BE2C (cell line): ENCODE results near the gene SCNN1B.

Experiments
- DNase-seq: peaks from one replicate; pipeline ENCODE4 v3.0.0-alpha.2; 2020
- H3K27me3 ChIP-seq: fragments of 250-450 bp; sonication (Bioruptor Pico); 2 replicates; pipeline ENCODE4 v1.5.1; 2020; ENCODE audit warnings: mild to moderate bottlenecking
- H3K36me3 ChIP-seq: fragments of 250-450 bp; sonication (Bioruptor Pico); 2 replicates; pipeline ENCODE4 v1.5.1; 2020; ENCODE audit warnings: mild to moderate bottlenecking
- H3K4me1 ChIP-seq: fragments of 250-450 bp; sonication (Bioruptor Pico); 2 replicates; pipeline ENCODE4 v1.5.1; 2020
- H3K4me3 ChIP-seq: 2 replicates; pipeline ENCODE4 v1.5.1; 2011; ENCODE audit warnings: low read depth, low read length
- H3K9me3 ChIP-seq: fragments of 250-450 bp; sonication (Bioruptor Pico); 2 replicates; pipeline ENCODE4 v1.5.1; 2020
- TF ChIP-seq, protein P1 (sequence below): IDR thresholded peaks from 2 replicates; pipeline ENCODE4 v1.5.1; 2012; ENCODE audit warnings: mild to moderate bottlenecking, low read depth, low read length

The SCNN1B gene

DNA sequence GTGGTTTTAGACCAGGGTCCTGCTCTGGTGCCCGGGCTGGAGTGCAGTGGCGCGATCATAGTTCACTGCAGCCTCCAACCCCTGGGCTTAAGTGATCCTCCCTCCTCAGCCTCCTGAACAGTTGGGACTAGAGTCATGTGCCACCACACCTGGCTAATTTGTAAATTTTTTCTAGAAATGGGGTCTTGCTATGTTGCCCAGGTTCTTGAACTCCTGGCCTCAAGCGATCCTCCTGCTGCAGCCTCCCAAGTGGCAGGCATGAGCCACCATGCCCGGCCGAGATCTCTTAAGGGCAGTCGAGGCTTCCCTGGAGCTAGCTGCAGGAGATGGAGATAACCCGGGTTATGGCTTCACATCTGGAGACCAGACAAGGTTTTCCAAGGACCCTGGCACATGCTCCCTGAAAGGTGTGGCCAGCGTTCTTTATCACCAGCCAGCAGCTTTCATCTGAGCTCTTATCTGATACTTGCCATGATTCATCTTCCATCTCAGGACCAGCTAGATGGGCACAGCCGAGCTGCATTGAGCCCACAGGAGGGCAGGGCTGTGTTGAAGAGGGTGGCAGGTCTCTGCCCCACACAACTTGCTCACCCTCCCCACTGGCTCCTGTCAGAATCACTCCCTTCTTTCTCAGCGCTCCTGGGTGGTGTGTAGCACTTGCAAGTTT is 28.6 kb downstream of the SCNN1B start:
- no peaks in the 10 kb centered on the region for H3K36me3 ChIP-seq
- DNase-seq, result no peak
- TF ChIP-seq, protein P1, sequence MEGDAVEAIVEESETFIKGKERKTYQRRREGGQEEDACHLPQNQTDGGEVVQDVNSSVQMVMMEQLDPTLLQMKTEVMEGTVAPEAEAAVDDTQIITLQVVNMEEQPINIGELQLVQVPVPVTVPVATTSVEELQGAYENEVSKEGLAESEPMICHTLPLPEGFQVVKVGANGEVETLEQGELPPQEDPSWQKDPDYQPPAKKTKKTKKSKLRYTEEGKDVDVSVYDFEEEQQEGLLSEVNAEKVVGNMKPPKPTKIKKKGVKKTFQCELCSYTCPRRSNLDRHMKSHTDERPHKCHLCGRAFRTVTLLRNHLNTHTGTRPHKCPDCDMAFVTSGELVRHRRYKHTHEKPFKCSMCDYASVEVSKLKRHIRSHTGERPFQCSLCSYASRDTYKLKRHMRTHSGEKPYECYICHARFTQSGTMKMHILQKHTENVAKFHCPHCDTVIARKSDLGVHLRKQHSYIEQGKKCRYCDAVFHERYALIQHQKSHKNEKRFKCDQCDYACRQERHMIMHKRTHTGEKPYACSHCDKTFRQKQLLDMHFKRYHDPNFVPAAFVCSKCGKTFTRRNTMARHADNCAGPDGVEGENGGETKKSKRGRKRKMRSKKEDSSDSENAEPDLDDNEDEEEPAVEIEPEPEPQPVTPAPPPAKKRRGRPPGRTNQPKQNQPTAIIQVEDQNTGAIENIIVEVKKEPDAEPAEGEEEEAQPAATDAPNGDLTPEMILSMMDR, result no peak
- no peak overlapping the region for H3K4me3 ChIP-seq
- no peaks in the 10 kb centered on the region; the same call in 1 of the 2 replicates for H3K27me3 ChIP-seq
- H3K4me1 ChIP-seq, result no peaks in the 10 kb centered on the region
- no peaks in the 10 kb centered on the region for H3K9me3 ChIP-seq

DNA sequence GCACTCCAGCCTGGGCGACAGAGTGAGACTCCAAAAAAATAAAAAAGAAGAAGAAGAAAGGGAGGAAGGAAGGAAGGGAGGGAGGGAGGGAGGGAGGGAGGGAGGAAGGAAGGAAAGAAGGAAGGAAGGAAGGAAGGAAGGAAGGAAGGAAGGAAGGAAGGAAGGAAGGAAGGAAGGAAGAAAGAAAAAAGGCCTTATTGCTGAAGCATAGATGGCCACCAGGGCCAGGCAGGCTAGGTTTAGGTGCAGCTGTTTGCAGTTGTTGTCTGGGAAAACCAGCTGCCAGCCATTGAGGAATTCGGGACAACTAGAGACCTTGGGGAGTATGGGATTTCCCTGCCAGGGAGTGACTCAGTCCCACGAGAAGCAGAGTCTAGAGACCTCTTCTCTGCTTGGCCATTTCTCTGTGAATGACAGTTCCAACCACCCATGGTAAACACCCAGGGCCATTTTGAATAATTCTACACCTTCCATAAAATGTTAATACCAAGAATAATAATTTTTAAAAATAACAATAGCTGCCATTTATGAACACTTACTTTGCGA is 31.0 kb downstream of the SCNN1B start:
- Histone ChIP-seq H3K4me3 (no peak overlapping the region), H3K36me3 (no peaks in the 10 kb centered on the region), H3K4me1 (no peaks in the 10 kb centered on the region), H3K9me3 (no peaks in the 10 kb centered on the region), H3K27me3 (peaks cover 3% of the 10 kb centered on the region; the same call in 1 of the 2 replicates)
- TF ChIP-seq, protein P1, result no peak
- no peak for DNase-seq

DNA sequence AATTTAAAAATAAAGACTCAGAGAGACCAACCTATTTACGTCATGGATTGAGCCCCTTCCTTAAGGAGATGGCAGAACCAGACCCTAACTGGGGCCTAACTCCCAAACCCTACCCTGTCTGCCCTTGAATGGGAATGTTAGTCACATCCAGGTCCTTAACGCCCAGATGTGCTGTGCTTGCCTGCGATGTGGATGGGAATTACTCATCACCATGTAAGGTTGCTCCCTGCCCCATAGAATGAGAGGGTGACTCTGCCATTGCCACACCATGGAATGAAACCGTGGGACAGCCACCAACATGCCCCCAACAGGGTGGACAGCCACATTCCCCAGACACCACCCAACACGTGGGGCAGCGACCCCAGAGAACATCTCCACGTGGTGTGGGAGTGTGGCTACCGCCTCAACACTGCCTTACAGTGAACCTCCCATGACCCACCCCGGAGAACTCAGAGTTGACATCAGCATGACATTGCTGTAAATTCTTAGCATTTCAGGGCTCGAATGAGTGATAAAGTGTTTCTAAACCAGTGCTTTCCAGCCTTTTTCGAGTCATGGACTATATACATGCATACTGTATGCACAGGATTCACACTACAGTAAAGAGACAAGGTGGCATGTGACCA is 31.8 kb downstream of the SCNN1B start:
- Histone ChIP-seq H3K4me3 (no peak overlapping the region), H3K4me1 (no peaks in the 10 kb centered on the region), H3K27me3 (peaks cover 8% of the 10 kb centered on the region; the same call in 1 of the 2 replicates), H3K36me3 (no peaks in the 10 kb centered on the region), H3K9me3 (no peaks in the 10 kb centered on the region)
- no peak for DNase-seq
- TF ChIP-seq, protein P1, result no peak

DNA sequence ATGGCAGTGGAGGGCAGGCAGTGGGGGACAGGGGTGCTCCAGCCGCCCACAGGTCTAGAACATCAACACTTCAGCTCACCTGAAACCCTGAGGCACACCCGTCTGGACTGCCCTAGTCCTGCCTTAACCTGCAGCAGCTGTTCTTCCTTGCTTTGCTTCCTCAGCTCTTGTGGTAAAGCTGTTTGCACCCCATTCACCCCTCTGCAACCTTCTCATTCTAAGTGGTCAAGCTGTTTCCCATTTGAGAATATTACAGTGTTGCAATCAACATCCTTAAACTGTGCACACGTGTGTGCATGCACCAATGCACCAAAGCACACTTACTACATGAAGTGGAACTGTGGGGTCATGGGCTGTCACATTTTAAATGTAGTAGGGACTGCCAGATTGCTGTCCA is 32.4 kb downstream of the SCNN1B start:
- no peaks in the 10 kb centered on the region for H3K9me3 ChIP-seq
- H3K36me3 ChIP-seq, result no peaks in the 10 kb centered on the region
- no peak for DNase-seq
- H3K4me1 ChIP-seq, result no peaks in the 10 kb centered on the region
- peaks cover 8% of the 10 kb centered on the region; the same call in 1 of the 2 replicates for H3K27me3 ChIP-seq
- TF ChIP-seq, protein P1, result no peak
- H3K4me3 ChIP-seq, result no peak overlapping the region

DNA sequence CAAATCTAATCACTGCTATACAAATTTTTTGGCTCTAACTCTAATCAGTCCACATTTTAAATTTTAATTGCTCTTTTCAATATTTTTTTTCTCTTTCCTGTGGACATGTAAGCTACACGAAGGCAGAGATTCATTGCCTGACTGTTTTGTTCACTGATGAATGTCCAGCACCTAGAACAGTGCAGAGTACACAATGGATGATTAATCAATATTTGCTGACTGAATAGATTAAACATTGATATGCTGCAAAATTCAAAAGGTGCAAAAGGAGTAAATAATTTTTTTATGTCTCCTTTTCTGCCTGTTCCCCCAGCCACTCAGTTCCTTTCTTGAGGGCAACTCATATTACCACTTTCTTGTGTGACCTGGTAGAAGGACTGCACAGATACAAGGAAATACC is 32.8 kb downstream of the SCNN1B start:
- TF ChIP-seq, protein P1, result no peak
- DNase-seq, result no peak
- H3K4me1 ChIP-seq, result no peaks in the 10 kb centered on the region

More for the DNA sequence above, 32.8 kb downstream of the SCNN1B start:
- peaks cover 8% of the 10 kb centered on the region; the same call in 1 of the 2 replicates for H3K27me3 ChIP-seq
- no peaks in the 10 kb centered on the region for H3K9me3 ChIP-seq
- no peak overlapping the region for H3K4me3 ChIP-seq
- no peaks in the 10 kb centered on the region for H3K36me3 ChIP-seq
